HG02852 (cell line): ENCODE data around the gene PLAGL2.
"Not testable (repeated sequence)": the region's sequence is repeated elsewhere in the genome, so short reads cannot be mapped to it uniquely, and the experiment has no call there.

Source experiments
- ATAC-seq: cut with Tn5 transposase; IDR thresholded peaks from one replicate; pipeline ENCODE4 v1.9.1; 2021; ENCODE audit warnings: mild to moderate bottlenecking, moderate library complexity; ENCODE audit not compliant: unreplicated experiment

Gene PLAGL2

DNA sequence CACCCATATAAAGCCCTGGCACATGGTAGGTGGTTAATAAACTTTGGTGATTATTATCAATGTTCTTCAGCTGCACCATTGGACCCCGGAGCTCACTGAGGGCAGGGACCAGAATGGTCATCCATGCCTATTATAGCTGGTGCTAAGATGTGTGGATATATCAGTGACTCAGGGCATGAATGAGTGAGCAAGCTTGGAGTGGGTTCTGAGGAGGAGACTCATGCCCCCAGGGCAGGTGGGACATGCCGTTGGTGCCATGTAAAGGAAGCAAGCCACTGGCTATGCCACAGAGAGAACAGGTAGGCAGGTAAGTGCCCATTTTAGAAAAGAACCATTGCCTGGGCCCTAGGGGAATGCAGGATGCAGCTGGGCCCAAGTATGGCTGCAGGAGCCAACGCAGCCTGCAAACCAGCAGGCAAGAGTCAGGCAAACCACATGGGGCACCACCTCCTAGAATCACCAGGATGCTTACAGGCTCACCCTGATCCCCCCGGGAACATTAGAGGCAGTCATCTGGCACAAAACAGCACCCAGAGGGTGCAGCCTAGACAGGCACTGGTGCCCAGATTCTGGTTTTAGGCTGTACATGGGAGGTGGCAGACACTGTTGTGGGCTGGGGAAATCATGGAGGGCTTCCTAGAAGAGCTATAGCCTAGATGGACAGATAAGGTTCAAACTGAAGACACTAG is 23.5 kb downstream of the PLAGL2 start:
- no peak for ATAC-seq

DNA sequence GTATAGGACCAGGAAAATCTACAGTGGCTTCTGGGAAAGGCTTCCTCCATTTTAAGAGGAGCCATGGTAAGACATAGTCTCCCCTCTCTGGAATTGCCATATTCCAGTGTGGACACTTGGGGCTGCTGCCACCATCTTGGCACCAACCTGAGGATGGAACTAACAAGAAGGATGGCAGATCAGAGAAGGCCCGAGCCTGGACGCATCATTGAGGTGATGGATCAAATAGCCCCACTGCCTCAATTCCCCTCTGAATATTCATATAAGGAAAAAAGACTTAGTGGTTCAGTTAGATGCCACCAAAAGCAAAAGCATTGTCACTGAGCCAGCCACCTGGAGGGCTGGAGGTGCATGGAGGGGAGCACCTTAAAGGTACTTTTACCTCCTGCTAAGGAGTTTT is 25.9 kb downstream of the PLAGL2 start:
- no peak for ATAC-seq

DNA sequence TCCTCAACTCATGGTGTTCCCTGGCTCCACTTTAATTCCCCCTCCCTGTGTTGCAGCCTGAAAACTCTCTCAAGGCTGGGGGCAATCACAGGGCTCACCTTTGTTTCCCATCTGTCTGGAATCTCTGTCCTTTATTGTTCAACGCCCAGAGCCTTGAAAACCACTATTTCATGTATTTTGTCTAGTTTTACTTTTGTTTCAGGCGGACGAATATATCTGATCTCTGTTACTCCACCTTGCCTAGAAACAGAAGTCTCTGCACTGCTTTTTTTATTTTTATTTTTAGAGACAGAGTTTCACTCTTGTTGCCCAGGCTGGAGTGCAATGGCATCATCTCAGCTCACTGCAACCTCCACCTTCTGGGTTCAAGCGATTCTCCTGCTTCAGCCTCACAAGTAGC is 27.6 kb downstream of the PLAGL2 start:
- no peak for ATAC-seq

DNA sequence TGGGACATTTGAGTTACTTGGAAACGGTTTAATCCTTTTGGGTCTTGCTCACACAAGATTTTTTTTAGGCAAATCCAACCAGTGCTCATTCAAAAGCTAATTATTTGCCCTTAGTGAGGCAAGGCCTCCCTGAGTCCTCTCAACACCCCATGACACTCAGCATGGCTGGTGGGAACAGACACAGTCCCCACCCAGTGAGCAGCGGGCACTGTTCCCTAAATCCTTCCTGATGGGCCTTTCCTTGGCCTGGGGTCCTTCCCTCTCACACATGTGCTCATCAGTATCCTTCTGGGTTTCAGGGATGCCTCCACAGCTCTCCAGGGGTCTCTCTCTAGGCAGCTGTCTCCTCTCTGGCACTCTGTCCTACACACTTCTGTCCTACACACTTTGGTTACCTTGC is 28.0 kb downstream of the PLAGL2 start:
- no peak for ATAC-seq

DNA sequence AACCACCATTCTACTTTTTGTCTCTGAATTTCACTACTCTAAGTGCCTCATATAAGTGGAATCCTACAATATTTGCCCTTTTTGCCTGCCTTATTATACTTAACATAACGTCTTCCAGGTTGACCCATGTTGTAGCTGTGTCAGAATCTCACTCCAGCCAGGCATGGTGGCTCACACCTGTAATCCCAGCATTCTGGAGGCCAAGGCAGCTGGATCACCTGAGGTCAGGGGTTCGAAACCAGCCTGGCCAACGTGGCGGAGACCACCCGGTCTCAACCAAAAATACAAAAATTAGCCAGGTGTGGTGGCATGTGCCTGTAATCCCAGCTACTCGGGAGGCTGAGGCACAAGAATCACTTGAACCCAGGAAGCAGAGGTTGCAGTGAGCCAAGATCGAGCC is 29.8 kb downstream of the PLAGL2 start:
- ATAC-seq = not testable (repeated sequence)

DNA sequence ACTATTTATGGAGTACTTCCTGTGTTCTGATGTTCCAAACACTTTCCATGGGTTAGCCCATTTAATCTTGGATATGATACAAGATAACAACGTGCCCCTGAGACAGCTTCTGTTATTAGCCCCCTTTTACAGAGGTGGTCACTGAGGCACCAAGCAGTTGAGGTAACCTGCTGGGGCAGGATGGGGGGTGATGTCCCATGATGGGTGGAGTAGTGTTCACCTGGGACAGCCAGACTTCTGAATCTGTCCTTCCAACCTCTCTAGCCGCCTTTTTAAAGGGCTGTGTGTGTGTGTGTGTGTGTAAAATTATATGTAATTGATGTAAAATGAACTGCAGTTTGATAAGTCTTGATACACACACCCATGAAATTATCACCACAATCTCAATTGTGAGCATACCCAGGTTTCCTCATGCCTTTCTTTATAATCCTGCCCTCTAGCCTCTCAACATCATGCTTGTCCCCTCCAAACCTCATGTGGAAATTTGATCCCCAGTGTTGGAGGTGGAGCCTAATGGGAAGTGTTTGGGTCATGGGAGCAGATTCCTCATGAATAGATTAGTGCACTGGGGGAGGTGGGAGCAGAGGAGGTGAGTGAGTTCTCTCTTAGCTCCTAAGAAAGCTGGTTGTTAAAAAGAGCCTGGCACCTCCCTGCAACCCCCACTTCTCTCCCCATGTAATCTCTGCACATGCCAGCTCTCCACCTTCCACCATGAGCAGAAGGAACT is 39.2 kb downstream of the PLAGL2 start:
- no peak for ATAC-seq

DNA sequence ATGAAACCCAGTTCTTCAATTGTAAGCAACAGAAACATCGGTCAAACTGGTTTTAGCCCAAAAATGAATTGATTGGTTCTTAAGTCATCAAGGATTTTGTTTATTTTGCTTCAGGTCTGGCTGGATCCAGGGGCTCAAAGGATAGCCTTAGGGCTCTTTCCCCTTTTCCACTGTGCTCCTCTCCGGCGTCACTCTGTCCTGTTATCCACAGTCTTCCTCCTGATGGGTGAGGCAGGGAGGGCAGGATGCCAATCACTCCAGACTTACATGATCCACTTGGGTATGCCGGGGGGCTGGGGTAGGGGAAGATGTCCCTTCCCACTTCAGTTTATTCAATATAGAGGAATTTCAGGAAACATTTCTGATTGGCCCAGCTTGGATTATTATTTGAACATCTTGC is 40.0 kb downstream of the PLAGL2 start:
- no peak for ATAC-seq

DNA sequence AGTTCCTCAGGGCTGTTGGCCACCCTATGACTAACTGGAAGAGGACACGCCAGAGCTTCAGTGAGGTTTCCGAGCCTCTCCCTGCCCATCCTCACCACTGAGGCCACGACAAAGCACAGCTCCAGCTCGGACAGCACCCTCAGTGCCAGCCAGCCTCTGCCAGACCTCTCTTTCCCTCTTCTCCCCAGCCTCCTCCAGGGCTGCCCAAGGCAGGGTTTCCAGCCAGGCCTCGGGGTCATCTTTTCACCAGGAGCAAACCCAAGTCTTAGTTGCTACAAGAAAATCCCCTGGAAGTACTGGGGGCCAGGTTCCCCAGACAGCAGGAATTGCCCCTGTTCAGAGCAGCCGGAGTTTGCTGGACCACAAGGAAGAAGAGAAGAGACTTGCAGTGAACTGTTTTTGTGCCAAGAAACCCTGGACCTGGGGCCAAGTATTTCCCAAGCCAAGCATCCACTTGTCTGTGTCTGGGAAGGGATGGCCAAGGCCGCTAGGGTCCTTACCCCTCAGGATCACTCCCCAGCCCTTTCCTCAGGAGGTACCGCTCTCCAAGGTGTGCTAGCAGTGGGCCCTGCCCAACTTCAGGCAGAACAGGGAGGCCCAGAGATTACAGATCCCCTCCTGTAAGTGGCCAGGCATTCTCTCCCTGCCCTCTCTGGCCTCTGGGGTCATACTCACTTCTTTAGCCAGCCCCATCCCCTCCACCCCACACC is 41.6 kb downstream of the PLAGL2 start:
- no peak for ATAC-seq

DNA sequence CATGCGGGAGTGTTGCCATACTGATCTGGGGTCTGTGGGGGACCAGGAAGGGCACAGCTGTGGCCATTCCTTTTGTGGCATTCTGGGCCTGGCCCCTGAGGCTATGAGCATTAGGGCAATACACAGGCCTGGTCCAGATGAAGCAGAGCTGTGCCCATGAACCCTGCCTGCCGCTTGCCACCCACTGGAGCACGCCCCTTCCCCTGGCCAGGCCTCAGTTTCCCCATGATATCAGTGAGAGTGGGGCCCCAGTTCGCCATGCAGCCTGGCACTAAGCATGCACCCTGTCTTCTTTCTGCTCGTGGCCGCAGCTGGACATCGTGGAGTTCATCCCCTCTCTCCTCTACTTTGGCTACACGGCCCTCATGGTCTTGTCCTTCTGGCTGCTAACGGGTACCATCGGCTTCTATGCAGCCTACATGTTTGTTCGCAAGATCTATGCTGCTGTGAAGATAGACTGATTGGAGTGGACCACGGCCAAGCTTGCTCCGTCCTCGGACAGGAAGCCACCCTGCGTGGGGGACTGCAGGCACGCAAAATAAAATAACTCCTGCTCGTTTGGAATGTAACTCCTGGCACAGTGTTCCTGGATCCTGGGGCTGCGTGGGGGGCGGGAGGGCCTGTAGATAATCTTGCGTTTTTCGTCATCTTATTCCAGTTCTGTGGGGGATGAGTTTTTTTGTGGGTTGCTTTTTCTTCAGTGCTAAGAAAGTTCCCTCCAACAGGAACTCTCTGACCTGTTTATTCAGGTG is 42.4 kb downstream of the PLAGL2 start:
- ATAC-seq = no peak

DNA sequence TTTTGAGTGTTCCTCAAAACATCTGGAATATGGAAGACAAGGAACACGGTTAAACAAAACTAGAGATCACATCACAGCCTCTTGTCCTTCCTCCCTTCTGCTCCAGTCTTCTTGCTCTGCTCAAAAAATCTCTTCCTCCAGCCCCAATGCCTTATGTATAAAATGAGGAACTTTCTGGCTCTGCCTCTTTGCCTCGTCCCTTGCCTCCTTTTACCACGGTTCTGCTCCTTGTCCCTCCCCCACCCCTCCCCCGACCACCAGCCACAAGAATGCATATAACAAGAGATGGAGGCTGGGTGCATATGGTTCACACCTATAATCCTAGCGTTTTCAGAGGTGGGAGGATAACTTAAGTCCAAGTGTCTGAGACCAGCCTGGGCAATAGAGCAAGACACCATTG is 43.6 kb downstream of the PLAGL2 start:
- ATAC-seq = no peak

DNA sequence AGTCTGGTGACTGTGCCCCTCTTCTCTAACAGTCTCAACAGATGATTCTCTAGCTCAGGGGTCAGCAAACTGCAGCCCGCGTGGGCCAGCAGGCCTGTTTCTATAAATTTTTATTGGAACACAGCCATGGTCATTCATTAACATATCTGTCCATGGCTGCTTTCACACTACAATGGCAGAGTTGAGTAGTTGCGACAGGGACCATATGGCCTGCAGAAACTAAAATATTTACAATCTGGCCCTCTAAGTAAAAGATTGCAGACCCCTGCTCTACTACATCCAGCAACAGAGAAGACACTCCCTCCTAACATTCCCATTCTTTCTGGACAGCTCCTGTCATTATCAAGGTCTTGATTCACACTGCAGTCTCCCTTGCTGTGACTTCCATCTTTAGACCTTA is 45.2 kb downstream of the PLAGL2 start:
- ATAC-seq = no peak

DNA sequence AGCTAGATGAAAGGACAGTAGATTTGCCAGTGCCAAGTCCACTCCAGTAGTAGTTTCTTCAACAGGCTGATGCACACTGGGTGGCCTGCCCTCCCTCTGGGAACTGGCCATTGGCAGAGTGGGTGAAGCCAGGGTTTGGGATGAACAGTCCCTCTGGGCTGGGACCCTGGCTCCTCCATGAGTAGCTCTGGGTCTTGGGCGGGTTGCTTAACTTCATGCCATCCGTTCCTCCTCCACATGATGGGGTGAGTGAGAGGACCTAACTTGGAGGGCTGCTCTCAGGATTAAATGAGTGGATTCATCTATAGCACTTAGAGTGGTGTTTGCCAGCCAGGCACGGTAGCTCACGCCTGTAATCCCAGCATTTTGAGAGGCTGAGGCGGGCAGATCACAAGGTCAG is 47.2 kb downstream of the PLAGL2 start:
- no peak for ATAC-seq

DNA sequence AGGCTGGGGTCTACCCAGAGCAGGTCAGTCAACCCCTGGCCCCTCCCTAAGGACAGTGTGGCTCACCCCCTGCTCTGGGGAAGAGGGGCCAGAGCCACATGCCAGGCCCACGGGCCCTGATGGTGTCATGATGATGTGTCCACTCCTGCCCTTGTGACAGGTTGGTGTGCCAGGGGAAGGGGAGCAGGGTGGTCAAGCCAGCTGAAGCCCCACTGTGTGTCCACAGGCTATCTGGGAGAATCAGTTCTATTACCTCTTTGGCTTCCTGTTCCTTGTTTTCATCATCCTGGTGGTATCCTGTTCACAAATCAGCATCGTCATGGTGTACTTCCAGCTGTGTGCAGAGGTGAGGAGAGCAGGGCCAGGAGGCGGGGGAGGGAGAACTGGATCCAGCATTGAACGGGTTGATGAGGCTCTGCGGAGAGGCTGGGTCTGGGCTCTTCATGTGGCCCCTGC is 47.7 kb downstream of the PLAGL2 start:
- no peak for ATAC-seq

DNA sequence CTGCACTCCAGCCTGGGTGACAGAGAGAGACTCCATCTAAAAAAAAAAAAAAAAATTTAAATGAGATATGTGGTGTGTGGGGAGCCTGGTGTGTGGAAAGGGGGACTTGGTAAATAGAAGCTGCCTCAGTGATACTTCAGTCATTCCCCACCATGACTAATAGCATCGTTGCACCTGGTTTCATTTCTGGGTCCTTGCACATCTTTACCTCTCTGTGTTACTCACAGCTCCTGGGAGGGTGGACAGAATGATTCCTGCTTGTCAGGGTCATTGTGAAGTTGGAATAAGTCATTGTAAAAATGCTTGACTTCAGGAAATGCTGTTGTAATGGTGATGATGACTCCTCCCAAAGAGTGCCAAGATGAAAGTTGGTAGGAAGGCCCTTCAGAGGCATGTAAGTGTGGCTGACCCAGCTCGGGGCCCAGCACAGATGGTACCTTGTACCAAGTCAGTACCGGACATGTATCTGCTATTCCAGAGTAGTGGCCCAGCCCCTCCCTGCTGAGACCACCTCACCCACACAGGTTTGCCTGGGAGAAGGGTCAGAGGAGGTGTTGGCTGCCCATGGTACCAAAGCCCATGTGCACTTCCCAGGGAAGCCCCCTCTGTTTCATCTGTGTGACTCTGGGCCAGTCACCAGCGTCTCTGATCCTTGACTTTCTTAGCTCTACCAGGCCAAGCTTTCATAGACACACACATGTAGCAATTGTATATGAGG is 48.4 kb downstream of the PLAGL2 start:
- ATAC-seq = no peak

DNA sequence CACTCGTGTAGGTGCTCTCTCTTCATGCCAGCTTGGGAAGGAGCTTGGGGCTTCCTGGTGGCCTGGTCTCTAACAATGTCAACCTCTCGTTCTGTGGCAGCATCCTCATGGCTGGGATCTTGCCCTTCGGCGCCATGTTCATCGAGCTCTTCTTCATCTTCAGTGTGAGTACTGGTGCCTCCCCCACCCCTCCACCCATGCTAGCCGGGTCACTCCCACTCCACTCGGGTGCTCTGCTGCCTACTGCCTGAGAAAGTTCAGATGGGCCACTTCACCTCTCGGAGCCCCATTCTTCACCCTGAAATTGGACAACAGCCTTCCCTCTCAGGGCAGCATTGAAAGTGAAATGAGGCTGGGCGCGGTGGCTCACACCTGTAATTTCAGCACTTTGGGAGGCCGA is 49.2 kb downstream of the PLAGL2 start:
- ATAC-seq = no peak

DNA sequence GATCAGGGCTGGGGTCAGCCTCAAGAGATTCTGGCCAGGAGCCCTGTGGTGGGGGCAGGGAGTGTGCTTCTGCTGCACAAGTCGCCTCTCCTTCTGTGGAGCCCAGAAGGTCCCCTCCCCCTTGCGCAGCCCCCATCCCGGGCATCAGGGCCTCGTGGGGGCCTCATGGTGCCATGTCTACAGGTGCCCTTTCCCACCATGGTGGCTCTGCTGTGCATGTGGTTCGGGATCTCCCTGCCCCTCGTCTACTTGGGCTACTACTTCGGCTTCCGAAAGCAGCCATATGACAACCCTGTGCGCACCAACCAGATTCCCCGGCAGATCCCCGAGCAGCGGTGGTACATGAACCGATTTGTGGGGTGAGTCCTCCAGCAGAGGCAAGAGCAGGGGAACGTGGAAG is 49.9 kb downstream of the PLAGL2 start:
- no peak for ATAC-seq

DNA sequence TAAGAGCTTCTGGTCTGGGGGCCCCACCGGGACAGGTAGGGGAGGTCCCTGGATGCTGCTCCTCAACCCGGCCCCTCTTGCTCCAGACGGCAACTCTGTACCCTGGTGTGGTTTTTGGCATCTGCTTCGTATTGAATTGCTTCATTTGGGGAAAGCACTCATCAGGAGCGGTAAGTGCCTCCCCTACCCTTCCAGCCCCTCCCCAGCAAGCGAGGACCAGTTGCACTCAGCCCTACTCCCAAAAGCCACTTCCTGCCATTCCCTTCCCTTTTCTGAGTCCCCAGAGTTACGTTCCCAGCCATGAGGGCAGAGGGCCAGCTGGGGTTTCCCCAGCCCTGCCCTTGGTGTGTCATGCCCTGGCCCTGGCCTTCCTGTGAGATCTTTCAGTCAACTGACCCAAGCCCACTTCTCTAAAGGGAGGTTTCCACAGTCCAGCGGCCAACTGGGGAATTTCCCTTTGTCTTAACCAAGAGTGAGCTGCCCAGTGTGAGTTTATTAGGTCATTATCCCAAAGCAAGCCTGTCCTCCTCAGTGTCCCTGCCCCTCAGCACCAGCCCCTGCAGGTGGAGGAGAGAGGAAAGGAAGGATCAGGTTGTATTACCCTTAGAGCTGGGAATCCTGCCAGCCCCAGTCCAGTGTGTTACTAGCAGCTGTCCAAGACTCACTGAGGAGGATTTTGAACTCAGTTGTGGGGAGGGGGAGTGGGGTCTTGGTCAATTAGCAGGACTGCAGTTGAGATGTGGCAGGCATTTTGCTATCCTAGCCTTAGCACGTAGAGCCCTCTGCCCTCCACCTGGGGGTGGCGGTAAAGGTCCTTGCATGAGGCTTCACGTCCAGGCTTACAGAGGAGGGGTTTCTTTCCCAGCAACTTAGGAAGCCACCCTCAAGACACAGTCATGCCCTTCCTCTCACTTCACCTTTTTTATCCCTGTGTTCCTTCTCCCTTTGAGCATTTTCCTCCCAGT is 52.2 kb downstream of the PLAGL2 start:
- no peak for ATAC-seq

DNA sequence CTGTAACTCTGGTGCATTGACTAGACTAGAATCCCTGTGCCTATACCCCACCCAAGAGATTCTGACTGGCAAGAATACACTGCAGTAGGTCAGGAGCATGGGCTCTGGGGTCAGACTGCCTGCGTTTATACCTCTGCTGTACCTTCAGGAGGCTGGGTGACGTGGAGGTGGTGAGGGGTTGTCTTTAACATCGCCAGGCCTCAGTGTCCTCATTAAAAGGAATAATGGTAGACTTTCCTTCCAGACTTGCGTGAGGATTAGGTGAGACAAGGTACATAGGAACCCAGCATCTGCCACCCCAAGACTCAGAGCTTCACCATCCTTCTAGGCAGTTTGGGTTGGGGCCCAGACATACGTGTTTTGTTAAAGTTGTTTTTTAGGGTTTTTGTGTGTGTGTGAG is 53.8 kb downstream of the PLAGL2 start:
- ATAC-seq = no peak

DNA sequence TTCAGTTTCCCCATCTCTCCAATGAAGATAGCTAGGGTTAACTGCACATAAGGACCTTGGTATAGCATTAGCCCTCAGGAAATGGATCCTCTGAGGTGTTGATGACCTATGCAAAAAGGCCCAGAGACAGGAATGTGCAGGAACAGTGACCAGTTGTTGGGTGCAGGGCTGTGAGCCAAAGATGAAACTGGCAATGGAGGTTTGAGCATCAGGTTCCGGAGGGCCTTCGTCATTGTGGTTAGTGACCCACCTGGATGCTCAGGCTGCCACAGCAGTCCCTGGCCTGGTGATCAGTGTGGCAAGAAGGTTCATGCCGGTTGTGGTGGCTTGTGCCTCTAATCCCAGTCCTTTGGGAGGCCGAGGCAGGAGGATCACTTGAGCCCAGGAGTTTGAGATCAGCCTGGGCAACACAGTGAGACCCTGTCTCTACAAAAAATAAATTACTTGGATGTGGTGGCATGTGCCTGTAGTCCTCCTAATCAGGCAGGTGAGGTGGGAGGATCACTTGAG is 54.3 kb downstream of the PLAGL2 start:
- no peak for ATAC-seq
